Hepatocyte (in vitro differentiated cells): ENCODE measurements around the gene CCDC73. TPM values are rescaled to one million over a fixed set of nuclear protein-coding genes. Genes with fewer than 3 reads are reported as not detected.
A peak's percentile ranks its signal among the peaks of the same experiment; 100 is the strongest.

ENCODE experiments used
- DNase-seq: peaks from one replicate; pipeline ENCODE4 v3.0.0-alpha.2; 2016; ENCODE audit warnings: low spot score
- H2AFZ ChIP-seq: fragments of 200-600 bp; sonication (generic); 2 replicates; pipeline ENCODE4 v1.6.0; 2016; ENCODE audit warnings: antibody characterized with exemption, mild to moderate bottlenecking
- H3K27ac ChIP-seq: fragments of 200-600 bp; sonication (generic); 2 replicates; pipeline ENCODE4 v1.5.1; 2016; ENCODE audit warnings: mild to moderate bottlenecking
- H3K27me3 ChIP-seq: fragments of 200-600 bp; sonication (generic); 2 replicates; pipeline ENCODE4 v1.6.1; 2016
- H3K36me3 ChIP-seq: fragments of 200-600 bp; sonication (generic); replicated peaks from 2 replicates; pipeline ENCODE4 v1.5.1; 2016; ENCODE audit warnings: low read depth; ENCODE audit not compliant: insufficient read depth
- H3K4me1 ChIP-seq: fragments of 200-600 bp; sonication (generic); 2 replicates; pipeline ENCODE4 v1.5.1; 2016; ENCODE audit warnings: mild to moderate bottlenecking, moderate library complexity; ENCODE audit not compliant: insufficient read depth
- H3K4me2 ChIP-seq: fragments of 200-600 bp; sonication (generic); 2 replicates; pipeline ENCODE4 v1.6.0; 2016
- H3K4me3 ChIP-seq: fragments of 200-600 bp; sonication (generic); 2 replicates; pipeline ENCODE4 v1.5.1; 2016; ENCODE audit warnings: mild to moderate bottlenecking
- H3K79me2 ChIP-seq: fragments of 200-600 bp; sonication (generic); 2 replicates; pipeline ENCODE4 v1.6.0; 2017; ENCODE audit warnings: mild to moderate bottlenecking
- H3K9me2 ChIP-seq: fragments of 200-600 bp; sonication (generic); replicated peaks from 2 replicates; pipeline ENCODE4 v1.6.0; 2017; ENCODE audit warnings: mild to moderate bottlenecking; ENCODE audit not compliant: insufficient read depth
- H3K9me3 ChIP-seq: fragments of 200-600 bp; sonication (generic); 2 replicates; pipeline ENCODE4 v1.5.1; 2016; ENCODE audit warnings: low read depth, mild to moderate bottlenecking
- H4K20me1 ChIP-seq: fragments of 200-600 bp; sonication (generic); 2 replicates; pipeline ENCODE4 v1.6.0; 2016; ENCODE audit warnings: mild to moderate bottlenecking; ENCODE audit not compliant: insufficient read depth, poor library complexity, severe bottlenecking
- CTCF ChIP-seq: fragments of 200-600 bp; sonication (generic); IDR thresholded peaks from 2 replicates; pipeline ENCODE4 v1.5.1; 2016; ENCODE audit warnings: antibody characterized with exemption, mild to moderate bottlenecking; ENCODE audit not compliant: poor library complexity
- EZH2 ChIP-seq: fragments of 200-600 bp; sonication (generic); IDR thresholded peaks from 2 replicates; pipeline ENCODE4 v1.6.1; 2016; ENCODE audit warnings: antibody characterized with exemption, mild to moderate bottlenecking, borderline replicate concordance
- EZH2phosphoT487 ChIP-seq: fragments of 200-600 bp; sonication (generic); IDR thresholded peaks from one replicate; pipeline ENCODE4 v1.6.1; 2018; ENCODE audit warnings: antibody characterized with exemption, mild to moderate bottlenecking, low read depth, moderate library complexity; ENCODE audit not compliant: unreplicated experiment, severe bottlenecking
- WGBS: methylation state at CpG from one replicate; pipeline ENCODE4 v1.1.6; 2016; ENCODE audit warnings: low lambda C conversion rate; ENCODE audit errors: missing lambda C conversion rate; 5-methylcytosine and 5-hydroxymethylcytosine counted together
- polyA plus RNA-seq: library from polyadenylated mRNA; unstranded; fragments of >200 nt; fragmentation: Nextera tagmentation; extraction: Ambion mirVana; gene quantifications from 2 replicates; pipeline ENCODE4 v1.2.1, GENCODE V29; 2016
- total RNA-seq: library from RNA; depleted of rRNA; stranded (reverse); fragments of >200 nt; gene quantifications from 2 replicates; pipeline ENCODE4 v1.2.3, GENCODE V29; 2014

The CCDC73 gene
- total and polyA plus RNA-seq, 2 experiments from 2014 or later = 0.03 TPM; not detected in 1

DNA sequence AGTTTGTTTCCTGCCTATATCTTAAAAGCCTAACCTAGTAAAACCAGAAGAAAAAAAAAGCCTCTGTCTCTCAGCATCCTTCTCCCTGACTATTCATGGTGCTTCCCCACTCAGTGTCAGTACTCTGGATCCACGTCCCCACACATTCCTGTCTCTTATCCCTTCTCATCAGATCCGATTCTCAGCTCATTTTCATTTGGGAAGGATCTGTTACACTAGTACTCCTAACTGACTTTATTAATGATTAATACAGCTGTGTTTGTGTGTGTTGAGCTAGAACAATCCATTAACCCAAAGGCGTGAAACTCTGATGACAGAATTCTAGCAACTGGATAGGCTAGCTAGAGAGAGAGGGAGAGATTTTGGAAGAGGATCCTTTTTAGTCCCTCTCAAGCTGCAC is 36.8 kb upstream of the CCDC73 start:
- TF ChIP-seq EZH2 = no peak
- TF ChIP-seq EZH2phosphoT487 = no peak
- no peak for TF ChIP-seq CTCF
- no peak overlapping the region for H3K27ac ChIP-seq
- H3K79me2 ChIP-seq = no peaks in the 10 kb centered on the region
- no peaks in the 10 kb centered on the region for H3K9me3 ChIP-seq
- WGBS = 65% methylated on average over 3 of the region's 3 CpGs
- H3K4me3 ChIP-seq = no peak overlapping the region
- no peaks in the 10 kb centered on the region for H4K20me1 ChIP-seq
- H3K4me1 ChIP-seq = no peaks in the 10 kb centered on the region
- no peaks in the 10 kb centered on the region for H3K9me2 ChIP-seq
- H3K27me3 ChIP-seq = no peaks in the 10 kb centered on the region
- no peak for DNase-seq
- peak overlapping the region; percentile 91 for H3K4me2 ChIP-seq
- no peak overlapping the region for H2AFZ ChIP-seq
- H3K36me3 ChIP-seq = no peaks in the 10 kb centered on the region

DNA sequence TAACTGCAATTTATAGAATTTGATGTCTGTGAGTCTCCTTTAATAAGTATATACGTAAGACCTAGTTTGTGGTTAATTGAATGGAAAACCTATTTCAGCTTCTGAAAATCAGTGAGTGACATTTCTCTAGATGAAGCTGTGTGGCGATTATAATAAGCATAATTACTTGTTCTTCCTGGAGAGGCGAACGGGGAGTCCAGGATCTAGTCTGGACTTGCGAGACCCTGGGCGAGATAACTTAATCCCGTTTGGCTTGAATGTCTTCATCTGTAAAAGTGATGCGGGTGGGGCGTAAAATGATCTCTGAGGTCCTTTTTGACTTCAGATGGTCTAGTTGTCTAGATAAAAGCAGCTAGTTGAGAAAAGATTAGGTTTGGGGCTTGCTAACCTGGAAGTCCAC is 36.3 kb upstream of the CCDC73 start:
- TF ChIP-seq EZH2 (no peak), CTCF (no peak)
- Histone ChIP-seq H4K20me1 (no peaks in the 10 kb centered on the region), H3K4me2 (peak overlapping the region; percentile 91), H3K4me3 (peak overlapping the region; percentile 71), H3K9me2 (no peaks in the 10 kb centered on the region), H3K27me3 (no peaks in the 10 kb centered on the region), H3K4me1 (no peaks in the 10 kb centered on the region), H3K79me2 (no peaks in the 10 kb centered on the region), H3K27ac (no peak overlapping the region), H3K36me3 (no peaks in the 10 kb centered on the region), H3K9me3 (no peaks in the 10 kb centered on the region), H2AFZ (no peak overlapping the region)
- 47% methylated on average over 9 of the region's 9 CpGs for WGBS
- DNase-seq = no peak

DNA sequence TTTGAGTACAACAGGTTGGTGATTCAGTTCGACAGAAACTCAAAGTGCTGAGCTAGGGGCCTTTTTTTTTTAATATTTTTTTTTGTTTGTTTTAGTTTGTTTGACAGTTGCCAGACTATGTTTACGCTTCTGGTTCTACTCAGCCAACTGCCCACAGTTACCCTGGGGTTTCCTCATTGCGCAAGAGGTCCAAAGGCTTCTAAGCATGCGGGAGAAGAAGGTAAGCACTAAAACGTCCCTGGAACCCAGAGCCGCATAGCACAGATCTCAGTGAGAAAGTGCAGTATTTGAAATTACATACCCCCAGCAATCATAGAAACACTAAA is 35.9 kb upstream of the CCDC73 start:
- H4K20me1 ChIP-seq = no peaks in the 10 kb centered on the region
- no peaks in the 10 kb centered on the region for H3K79me2 ChIP-seq
- no peaks in the 10 kb centered on the region for H3K9me3 ChIP-seq
- H3K36me3 ChIP-seq = no peaks in the 10 kb centered on the region
- H3K27me3 ChIP-seq = no peaks in the 10 kb centered on the region
- no peak for TF ChIP-seq EZH2
- TF ChIP-seq CTCF = no peak
- TF ChIP-seq EZH2phosphoT487 = no peak
- H2AFZ ChIP-seq = peak overlapping the region; percentile 93
- H3K4me3 ChIP-seq = peak overlapping the region; percentile 71
- no peaks in the 10 kb centered on the region for H3K9me2 ChIP-seq
- peak; percentile 77 for DNase-seq
- peak overlapping the region; percentile 91 for H3K4me2 ChIP-seq
- no peaks in the 10 kb centered on the region for H3K4me1 ChIP-seq
- WGBS = 4% methylated on average over 6 of the region's 6 CpGs
- H3K27ac ChIP-seq = peak overlapping the region; percentile 89
